ENCODE measurements around the gene BTAF1. TPM values are rescaled to one million over a fixed set of nuclear protein-coding genes. Genes with fewer than 3 reads are reported as not detected.
"Not testable (repeated sequence)": the region's sequence is repeated elsewhere in the genome, so short reads cannot be mapped to it uniquely, and the experiment has no call there.

The BTAF1 gene
- total RNA-seq, 2 experiments from 2014 or later = 43.4 to 61.6 TPM

DNA sequence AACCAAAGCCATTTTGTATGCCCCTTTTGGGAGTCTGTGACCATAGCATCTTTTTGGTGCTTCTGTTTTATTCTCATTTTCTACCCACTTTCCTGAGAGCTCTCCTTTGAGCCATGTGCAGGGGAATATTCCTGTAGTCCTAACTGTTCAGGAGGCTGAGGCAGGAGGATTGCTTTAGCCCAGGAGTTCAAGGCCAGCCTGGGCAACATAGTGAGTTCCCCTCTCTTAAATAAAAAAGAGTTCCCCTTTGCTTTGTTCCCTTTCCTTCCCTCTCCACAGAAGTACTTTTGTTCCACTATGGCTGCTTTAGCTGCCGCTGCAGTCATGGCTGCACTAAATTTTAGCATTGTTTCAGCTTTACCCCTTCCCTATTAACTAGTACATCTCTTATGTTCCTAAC is 85.9 kb downstream of the BTAF1 start:
- Mint-ChIP-seq H3K4me3 (no peak overlapping the region), H3K36me3 (peaks cover 52% of the 10 kb centered on the region), H3K27me3 (no peaks in the 10 kb centered on the region), H3K4me1 (peaks cover 23% of the 10 kb centered on the region), H3K9me3 (ENCODE audit: low read depth) (no peaks in the 10 kb centered on the region), H3K27ac (no peak overlapping the region)
- DNase-seq = no peak
- CTCF ChIA-PET = interaction anchor here (1.0 to 2.1 kb wide), 3 partner anchors 9 to 33 kb away, joined by 3 to 6 read pairs (median 3); no protein-coding TSS in a partner anchor
- no peak for ATAC-seq

DNA sequence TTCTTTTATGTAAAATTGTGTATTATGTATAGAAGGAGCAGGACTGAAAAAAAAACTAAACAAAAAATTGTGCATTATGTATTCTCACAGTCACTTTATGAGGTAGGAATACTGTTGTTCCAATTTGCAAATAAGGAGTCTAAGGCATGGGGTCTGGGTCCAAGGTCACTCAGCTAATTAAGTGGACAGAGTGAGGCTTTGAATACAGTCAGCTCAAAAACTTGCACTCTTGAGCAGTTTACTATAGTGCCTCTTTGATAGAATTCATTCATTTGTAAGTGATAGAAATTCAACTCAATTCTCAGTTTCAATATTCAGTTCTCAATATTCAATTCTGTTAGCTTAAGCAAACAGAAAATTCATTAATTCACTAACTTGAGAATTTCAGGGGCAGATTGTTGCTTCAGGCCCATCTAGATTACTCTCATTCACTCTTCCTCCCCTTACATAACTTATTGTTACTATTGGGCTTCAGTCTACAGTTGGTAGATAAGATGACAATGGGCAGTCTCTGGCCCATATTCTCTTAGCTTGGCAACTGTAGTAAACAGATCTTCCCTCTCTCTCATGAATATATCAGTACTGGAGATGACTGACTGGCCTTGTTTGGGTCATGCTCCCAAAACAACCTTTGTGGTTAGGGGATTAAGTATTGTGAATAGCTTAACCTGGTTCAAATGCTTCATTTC is 86.6 kb downstream of the BTAF1 start:
- CTCF ChIA-PET = interaction anchor here (1.0 to 2.1 kb wide), 3 partner anchors 10 to 34 kb away, joined by 3 to 6 read pairs (median 3); no protein-coding TSS in a partner anchor

DNA sequence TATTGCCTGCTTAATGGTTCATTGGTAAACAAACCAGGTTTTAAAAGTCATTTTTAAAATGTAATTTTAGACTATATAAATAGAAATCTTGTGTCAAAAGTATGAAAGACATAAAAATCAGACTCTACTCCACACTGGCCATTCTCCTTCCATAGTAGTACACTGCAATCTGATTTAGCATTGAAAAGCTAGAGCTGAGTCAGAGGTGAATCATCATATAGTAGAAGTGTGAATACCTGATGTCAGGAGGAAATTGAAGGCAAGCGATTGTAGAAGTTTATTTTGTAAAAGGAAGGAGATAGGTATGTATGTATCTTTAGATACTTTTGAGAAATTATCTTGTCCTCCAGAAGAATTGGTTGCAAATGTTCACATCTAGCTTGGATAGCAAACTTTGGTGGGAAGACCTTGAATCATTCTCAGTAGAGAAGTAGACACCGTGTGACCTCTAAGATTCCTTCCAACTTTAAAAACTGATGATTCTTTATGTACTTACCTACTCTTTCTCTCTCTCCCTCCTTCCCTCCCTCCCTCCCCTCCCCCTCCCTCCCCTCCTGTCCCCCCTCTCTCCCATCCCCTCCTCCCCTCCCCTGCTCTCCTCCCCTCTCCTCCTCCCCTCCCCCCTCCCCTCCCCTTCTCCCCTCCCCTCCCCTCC is 88.1 kb downstream of the BTAF1 start:
- no peak overlapping the region for H3K4me3 Mint-ChIP-seq
- H3K4me1 Mint-ChIP-seq = peaks cover 23% of the 10 kb centered on the region

More for the DNA sequence above, 86.6 kb downstream of the BTAF1 start:
- Mint-ChIP-seq H3K4me3 (no peak overlapping the region), H3K27ac (no peak overlapping the region), H3K36me3 (peaks cover 53% of the 10 kb centered on the region), H3K4me1 (peaks cover 23% of the 10 kb centered on the region), H3K9me3 (ENCODE audit: low read depth) (no peaks in the 10 kb centered on the region), H3K27me3 (no peaks in the 10 kb centered on the region)
- no peak for DNase-seq
- no peak for ATAC-seq

DNA sequence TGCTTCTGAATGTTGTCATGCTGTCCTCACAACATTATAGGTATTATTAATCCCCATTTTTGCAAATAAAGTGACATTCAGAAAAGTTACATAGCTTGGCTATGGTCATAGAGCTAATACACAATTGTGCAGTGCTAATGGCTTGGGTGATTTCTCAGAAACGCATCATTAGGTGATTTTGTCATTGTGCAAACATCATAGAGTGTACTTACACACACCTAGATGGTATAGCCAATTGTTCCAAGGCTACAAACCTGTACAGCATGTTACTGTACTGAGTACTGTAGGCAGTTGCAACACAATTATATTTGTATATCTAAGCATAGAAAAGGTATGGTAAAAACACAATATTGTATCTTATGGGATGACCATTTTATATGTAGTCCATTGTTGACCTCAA is 91.0 kb downstream of the BTAF1 start:
- ATAC-seq (no peak), DNase-seq (no peak)
- CTCF ChIA-PET = no interaction called here
- Mint-ChIP-seq H3K9me3 (ENCODE audit: low read depth) (no peaks in the 10 kb centered on the region), H3K4me3 (no peak overlapping the region), H3K4me1 (peaks cover 13% of the 10 kb centered on the region), H3K27me3 (no peaks in the 10 kb centered on the region), H3K27ac (no peak overlapping the region), H3K36me3 (peaks cover 56% of the 10 kb centered on the region)

More for the DNA sequence above, 88.1 kb downstream of the BTAF1 start:
- ATAC-seq (peak; percentile 77), DNase-seq (no peak)
- no peaks in the 10 kb centered on the region for H3K9me3 Mint-ChIP-seq (ENCODE audit: low read depth)
- H3K36me3 Mint-ChIP-seq = peaks cover 52% of the 10 kb centered on the region
- CTCF ChIA-PET = no interaction called here
- no peaks in the 10 kb centered on the region for H3K27me3 Mint-ChIP-seq
- H3K27ac Mint-ChIP-seq = peak overlapping the region; percentile 42

DNA sequence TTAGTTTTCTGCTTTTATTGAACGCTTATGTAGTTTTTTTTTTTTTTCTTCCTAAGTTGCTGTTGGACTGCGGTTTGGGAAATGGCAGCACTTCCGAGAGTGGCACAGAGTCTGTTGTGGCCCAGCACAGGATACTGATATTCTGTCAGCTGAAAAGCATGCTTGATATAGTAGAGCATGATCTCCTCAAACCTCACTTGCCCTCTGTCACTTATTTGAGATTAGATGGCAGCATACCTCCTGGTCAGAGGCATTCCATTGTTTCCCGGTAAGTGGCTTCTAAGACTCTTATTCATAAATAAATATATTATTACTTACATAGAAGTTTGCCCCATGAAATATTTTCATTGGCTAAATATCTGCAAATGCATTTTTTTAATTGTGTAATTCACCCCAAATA is 101.1 kb downstream of the BTAF1 start:
- peaks cover 42% of the 10 kb centered on the region for H3K36me3 Mint-ChIP-seq
- no peaks in the 10 kb centered on the region for H3K9me3 Mint-ChIP-seq (ENCODE audit: low read depth)
- no peak overlapping the region for H3K4me3 Mint-ChIP-seq
- DNase-seq (no peak), ATAC-seq (no peak)
- CTCF ChIA-PET = interaction anchor here (1.2 kb wide), 1 partner anchor 26 kb away, joined by 3 read pairs; no protein-coding TSS in a partner anchor
- no peaks in the 10 kb centered on the region for H3K27me3 Mint-ChIP-seq
- H3K27ac Mint-ChIP-seq = no peak overlapping the region
- no peaks in the 10 kb centered on the region for H3K4me1 Mint-ChIP-seq

DNA sequence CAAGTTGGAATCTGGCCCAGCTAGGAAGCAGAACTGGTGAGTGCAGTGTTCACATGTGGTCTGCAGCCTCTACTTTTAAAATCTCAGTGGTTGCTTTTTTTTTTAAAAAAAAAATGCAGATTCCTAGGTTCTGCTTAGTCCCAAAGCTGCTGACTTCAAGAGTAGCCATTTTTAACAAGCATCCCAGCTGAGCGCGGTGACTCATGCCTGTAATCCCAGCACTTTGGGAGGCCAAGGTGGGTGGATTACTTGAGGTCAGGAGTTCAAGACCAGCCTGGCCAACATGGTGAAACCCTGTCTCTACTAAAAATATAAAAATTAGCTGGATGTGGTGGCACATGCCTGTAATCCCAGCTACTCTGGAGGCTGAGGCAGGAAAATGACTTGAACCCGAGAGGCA is 101.8 kb downstream of the BTAF1 start:
- H3K27ac Mint-ChIP-seq; H3K4me3 Mint-ChIP-seq; H3K9me3 Mint-ChIP-seq (ENCODE audit: low read depth); H3K27me3 Mint-ChIP-seq; DNase-seq; H3K4me1 Mint-ChIP-seq; ATAC-seq; CTCF ChIA-PET: not testable (repeated sequence)
- H3K36me3 Mint-ChIP-seq = peaks cover 42% of the 10 kb centered on the region

DNA sequence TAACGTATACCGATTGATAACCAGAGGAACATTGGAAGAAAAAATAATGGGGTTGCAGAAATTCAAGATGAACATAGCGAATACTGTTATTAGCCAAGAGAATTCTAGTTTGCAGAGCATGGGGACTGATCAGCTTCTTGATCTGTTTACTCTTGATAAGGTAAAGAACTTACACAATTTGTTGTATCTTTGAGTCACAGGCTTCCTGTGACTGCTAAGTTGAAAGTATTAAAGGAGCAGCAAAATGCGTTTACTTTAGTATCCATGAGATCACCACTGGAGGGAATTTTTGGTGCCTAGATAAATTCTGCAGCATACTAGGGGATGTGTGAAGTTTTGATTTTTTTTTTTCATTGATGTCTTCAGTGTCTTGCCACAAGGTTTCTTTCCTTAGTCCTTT is 103.6 kb downstream of the BTAF1 start:
- Mint-ChIP-seq H3K4me1 (peaks cover 12% of the 10 kb centered on the region), H3K4me3 (no peak overlapping the region), H3K27ac (no peak overlapping the region), H3K36me3 (peaks cover 42% of the 10 kb centered on the region), H3K9me3 (ENCODE audit: low read depth) (no peaks in the 10 kb centered on the region), H3K27me3 (no peaks in the 10 kb centered on the region)
- CTCF ChIA-PET = no interaction called here
- DNase-seq = no peak
- no peak for ATAC-seq

DNA sequence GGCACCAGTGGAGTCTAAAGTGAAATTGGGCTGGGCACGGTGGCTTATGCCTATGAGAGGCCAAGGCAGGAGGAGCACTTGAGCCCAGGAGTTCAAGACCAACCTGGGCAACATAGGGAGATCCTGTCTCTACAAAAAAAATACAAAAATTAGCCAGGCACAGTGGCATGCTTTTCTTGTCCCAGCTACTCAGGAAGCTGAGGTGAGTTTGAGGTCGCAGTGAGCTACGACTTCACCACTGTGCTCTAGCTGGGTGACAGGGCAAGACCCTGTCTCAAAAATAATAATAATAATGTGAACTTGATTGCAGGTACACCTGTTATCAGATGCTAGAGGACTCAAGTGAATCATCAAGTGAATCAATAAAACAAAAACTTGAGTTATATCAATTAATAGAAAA is 108.0 kb downstream of the BTAF1 start:
- Mint-ChIP-seq H3K9me3 (ENCODE audit: low read depth) (no peaks in the 10 kb centered on the region), H3K36me3 (peaks cover 57% of the 10 kb centered on the region), H3K27ac (no peak overlapping the region), H3K27me3 (no peaks in the 10 kb centered on the region), H3K4me3 (no peak overlapping the region), H3K4me1 (peaks cover 12% of the 10 kb centered on the region)
- ATAC-seq (peak; percentile 45), DNase-seq (peak; percentile 48)
- CTCF ChIA-PET = no interaction called here

DNA sequence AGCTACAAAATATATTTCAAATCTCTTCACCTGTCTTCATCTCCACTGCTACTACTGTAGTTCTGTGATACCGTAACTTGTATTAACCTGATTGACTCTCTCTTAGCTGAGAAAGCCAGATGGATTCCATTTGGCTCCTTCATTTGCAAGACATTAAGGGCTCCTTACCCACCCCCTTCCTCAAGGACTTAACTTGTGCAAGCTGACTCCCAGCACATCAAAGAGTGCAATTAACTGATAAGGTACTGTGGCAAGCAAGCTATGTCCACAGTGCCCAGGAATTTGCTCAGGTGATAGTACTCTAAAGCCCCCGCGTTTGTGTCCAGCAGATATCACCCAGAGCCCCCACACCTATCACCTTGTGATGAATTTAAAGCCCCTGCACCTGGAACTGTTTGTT is 109.5 kb downstream of the BTAF1 start:
- H3K36me3 Mint-ChIP-seq = peaks cover 47% of the 10 kb centered on the region
- H3K27ac Mint-ChIP-seq, CTCF ChIA-PET: not testable (repeated sequence)

DNA sequence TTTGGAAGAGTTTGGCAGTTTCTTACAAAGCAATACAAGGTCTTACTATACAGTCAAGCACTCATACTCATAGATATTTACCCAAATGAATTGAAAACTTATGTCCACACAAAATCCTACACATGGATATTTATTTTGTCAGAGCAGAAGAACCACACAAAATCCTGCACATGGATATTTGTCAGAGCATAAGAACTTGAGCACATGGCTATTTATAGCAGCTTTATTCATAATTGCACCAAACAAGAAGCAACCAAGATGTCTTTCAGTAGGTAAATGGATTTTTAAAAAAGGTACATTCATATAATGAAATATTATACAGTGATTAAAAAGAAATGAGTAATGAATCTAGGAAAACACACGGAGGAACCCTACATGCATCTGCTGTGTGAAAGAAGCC is 115.4 kb downstream of the BTAF1 start:
- Mint-ChIP-seq H3K27ac (no peak overlapping the region), H3K9me3 (ENCODE audit: low read depth) (no peaks in the 10 kb centered on the region), H3K4me3 (no peak overlapping the region), H3K36me3 (peaks cover 19% of the 10 kb centered on the region), H3K4me1 (no peaks in the 10 kb centered on the region), H3K27me3 (no peaks in the 10 kb centered on the region)
- no peak for DNase-seq
- CTCF ChIA-PET = no interaction called here
- ATAC-seq = no peak

More for the DNA sequence above, 109.5 kb downstream of the BTAF1 start:
- not testable (repeated sequence) for ATAC-seq; H3K4me3 Mint-ChIP-seq; H3K27me3 Mint-ChIP-seq; H3K9me3 Mint-ChIP-seq (ENCODE audit: low read depth); DNase-seq
- H3K4me1 Mint-ChIP-seq = peaks cover 12% of the 10 kb centered on the region

DNA sequence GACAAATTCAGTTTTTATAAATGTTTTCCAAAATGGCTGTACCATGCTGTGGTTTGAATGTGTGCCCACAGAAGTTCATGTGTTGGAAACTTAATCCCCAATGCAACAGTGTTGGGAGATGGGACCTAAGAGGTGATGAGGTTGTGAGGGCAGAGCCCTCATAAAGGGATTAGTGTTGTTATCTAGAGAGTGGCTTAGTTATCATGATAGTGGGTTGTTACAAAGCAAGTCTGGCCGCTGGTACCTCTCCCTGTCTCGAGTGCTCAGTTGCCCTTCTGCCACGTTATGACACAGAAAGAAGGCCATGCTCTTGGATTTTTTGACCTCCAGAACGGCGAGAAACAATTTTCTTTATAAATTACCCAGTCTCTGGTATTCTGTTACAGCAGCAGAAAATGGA is 119.0 kb downstream of the BTAF1 start:
- Mint-ChIP-seq H3K27ac (no peak overlapping the region), H3K4me3 (no peak overlapping the region), H3K4me1 (peaks cover 3% of the 10 kb centered on the region), H3K36me3 (peaks cover 2% of the 10 kb centered on the region), H3K9me3 (ENCODE audit: low read depth) (no peaks in the 10 kb centered on the region), H3K27me3 (no peaks in the 10 kb centered on the region)
- CTCF ChIA-PET = no interaction called here
- ATAC-seq (no peak), DNase-seq (no peak)

DNA sequence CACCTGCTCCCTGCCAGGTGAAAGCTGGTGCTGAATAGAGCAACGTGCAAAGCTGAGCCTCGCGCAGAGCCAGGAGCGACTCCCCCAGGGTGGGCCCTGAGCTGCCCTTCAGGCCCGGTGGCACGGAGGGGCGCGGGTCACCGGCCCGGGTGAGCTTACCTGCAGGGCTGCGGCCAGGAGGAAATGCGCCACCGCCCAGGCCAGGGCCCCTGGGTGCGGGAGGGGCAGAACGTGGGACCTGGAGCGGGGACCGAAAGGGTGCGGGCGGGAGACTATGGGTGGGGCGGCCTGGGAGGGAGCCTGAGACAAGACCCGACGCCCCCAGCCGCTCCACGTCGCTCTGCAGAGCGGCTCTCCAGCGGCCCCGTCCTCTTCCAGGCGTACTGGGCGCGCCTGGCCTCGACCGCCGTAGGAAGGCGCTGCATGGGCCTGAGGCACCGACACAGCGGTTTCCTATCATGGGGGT is 122.1 kb downstream of the BTAF1 start:
- peaks cover 4% of the 10 kb centered on the region for H3K36me3 Mint-ChIP-seq
- H3K4me3 Mint-ChIP-seq = no peak overlapping the region
- H3K27ac Mint-ChIP-seq = no peak overlapping the region
- no peaks in the 10 kb centered on the region for H3K27me3 Mint-ChIP-seq
- no peak for ATAC-seq
- DNase-seq = no peak
- CTCF ChIA-PET = no interaction called here
- no peaks in the 10 kb centered on the region for H3K9me3 Mint-ChIP-seq (ENCODE audit: low read depth)
- H3K4me1 Mint-ChIP-seq = peaks cover 13% of the 10 kb centered on the region

DNA sequence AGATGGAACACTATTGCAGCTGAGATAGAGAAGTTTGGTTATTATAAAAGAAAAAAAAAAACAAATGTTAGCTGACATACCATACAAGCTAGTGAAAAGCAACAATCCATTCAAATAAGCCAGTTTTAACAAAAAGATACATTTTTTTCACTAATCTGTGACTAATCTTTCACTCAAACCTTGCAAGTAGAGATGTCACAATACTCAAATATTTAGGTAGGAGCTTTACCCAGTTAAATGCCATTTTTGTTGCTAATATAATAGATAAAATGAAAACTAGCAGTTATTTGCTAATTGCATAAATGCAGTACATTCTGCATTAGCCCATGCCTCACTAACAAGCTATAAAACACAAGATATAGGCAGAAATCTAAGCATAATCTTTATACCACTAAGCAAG is 123.6 kb downstream of the BTAF1 start:
- CTCF ChIA-PET = no interaction called here
- no peak overlapping the region for H3K4me3 Mint-ChIP-seq
- H3K36me3 Mint-ChIP-seq = peaks cover 4% of the 10 kb centered on the region
- no peak for DNase-seq
- ATAC-seq = no peak
- no peak overlapping the region for H3K27ac Mint-ChIP-seq
- peaks cover 13% of the 10 kb centered on the region for H3K4me1 Mint-ChIP-seq
- H3K9me3 Mint-ChIP-seq (ENCODE audit: low read depth) = no peaks in the 10 kb centered on the region
- H3K27me3 Mint-ChIP-seq = no peaks in the 10 kb centered on the region

DNA sequence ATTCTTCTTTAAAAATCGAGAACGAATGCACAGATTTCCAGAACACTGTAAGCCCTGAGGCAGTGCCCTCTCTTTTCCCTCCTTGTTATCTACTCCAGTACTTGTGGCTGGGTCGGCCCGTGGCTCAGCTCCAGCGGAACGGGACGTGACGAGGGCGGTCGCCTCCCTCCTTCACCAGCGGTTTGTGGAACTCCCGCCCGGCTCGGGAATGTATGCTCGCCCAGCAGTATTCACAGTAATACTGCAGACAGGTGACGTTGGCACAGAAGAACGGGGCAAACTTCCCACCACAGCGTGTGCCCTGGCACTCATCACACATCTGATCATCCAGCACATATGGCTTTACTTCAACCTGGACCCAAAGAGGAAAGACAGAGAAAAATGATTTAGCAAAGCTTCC is 128.5 kb downstream of the BTAF1 start:
- no peaks in the 10 kb centered on the region for H3K9me3 Mint-ChIP-seq (ENCODE audit: low read depth)
- no peak for DNase-seq
- H3K4me1 Mint-ChIP-seq = peaks cover 10% of the 10 kb centered on the region
- no peaks in the 10 kb centered on the region for H3K27me3 Mint-ChIP-seq
- no peak for ATAC-seq
- CTCF ChIA-PET = no interaction called here
- peaks cover 2% of the 10 kb centered on the region for H3K36me3 Mint-ChIP-seq
- no peak overlapping the region for H3K4me3 Mint-ChIP-seq
- no peak overlapping the region for H3K27ac Mint-ChIP-seq
